Subcutaneous preadipocyte (primary cell): ENCODE data around the gene FAT4. TPM values are rescaled to one million over a fixed set of nuclear protein-coding genes. Genes with fewer than 3 reads are reported as not detected.

Experiments used
- small RNA-seq: library from RNA; depleted of rRNA; stranded (forward); fragments of <200 nt; gene quantifications from one replicate; pipeline ENCODE3, GENCODE V24; 2012
- total RNA-seq: library from RNA; depleted of rRNA; stranded (reverse); fragments of >200 nt; gene quantifications from 2 replicates; pipeline ENCODE4 v1.2.3, GENCODE V29; 2012

Gene FAT4, protein sequence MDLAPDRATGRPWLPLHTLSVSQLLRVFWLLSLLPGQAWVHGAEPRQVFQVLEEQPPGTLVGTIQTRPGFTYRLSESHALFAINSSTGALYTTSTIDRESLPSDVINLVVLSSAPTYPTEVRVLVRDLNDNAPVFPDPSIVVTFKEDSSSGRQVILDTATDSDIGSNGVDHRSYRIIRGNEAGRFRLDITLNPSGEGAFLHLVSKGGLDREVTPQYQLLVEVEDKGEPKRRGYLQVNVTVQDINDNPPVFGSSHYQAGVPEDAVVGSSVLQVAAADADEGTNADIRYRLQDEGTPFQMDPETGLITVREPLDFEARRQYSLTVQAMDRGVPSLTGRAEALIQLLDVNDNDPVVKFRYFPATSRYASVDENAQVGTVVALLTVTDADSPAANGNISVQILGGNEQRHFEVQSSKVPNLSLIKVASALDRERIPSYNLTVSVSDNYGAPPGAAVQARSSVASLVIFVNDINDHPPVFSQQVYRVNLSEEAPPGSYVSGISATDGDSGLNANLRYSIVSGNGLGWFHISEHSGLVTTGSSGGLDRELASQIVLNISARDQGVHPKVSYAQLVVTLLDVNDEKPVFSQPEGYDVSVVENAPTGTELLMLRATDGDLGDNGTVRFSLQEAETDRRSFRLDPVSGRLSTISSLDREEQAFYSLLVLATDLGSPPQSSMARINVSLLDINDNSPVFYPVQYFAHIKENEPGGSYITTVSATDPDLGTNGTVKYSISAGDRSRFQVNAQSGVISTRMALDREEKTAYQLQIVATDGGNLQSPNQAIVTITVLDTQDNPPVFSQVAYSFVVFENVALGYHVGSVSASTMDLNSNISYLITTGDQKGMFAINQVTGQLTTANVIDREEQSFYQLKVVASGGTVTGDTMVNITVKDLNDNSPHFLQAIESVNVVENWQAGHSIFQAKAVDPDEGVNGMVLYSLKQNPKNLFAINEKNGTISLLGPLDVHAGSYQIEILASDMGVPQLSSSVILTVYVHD (N-terminal part only)
- 13.1 and 13.6 TPM in 2 replicates for total RNA-seq

GRCh38 chr4:125314676-125315575, at the start of gene FAT4:
Gene FAT4 (plus strand): TSS chr4:125314955. CDS start chr4:125316412, 1,457 bp downstream.

Small RNA genes within 50 kb of the gene (small RNA-seq; reads per million reads assigned to genes)
- not detected for gene RF00019
